HG03354 (cell line): Measurements from ENCODE around the gene IL1A.

Experiments used
- ATAC-seq: cut with Tn5 transposase; IDR thresholded peaks from one replicate; pipeline ENCODE4 v1.9.1; 2021; ENCODE audit warnings: mild to moderate bottlenecking; ENCODE audit not compliant: unreplicated experiment, poor library complexity, severe bottlenecking

The IL1A gene

GRCh38 chr2:112819081-112819480, 34.8 kb upstream of the IL1A start:
- ATAC-seq = no peak

- no peak for ATAC-seq
These were observed 34.0 kb upstream of the IL1A start for GRCh38 chr2:112818094-112818902.

GRCh38 chr2:112817082-112817689, 32.9 kb upstream of the IL1A start:
- no peak for ATAC-seq

GRCh38 chr2:112814278-112814677, 30.0 kb upstream of the IL1A start:
- no peak for ATAC-seq

GRCh38 chr2:112813280-112813966, 29.1 kb upstream of the IL1A start:
- no peak for ATAC-seq

GRCh38 chr2:112812318-112813267, 28.3 kb upstream of the IL1A start:
- no peak for ATAC-seq

- ATAC-seq = no peak
These were observed 27.6 kb upstream of the IL1A start for GRCh38 chr2:112811841-112812306.

GRCh38 chr2:112811276-112811831, 27.1 kb upstream of the IL1A start:
- no peak for ATAC-seq

- ATAC-seq = no peak
These were observed 24.8 kb upstream of the IL1A start for GRCh38 chr2:112809112-112809511.

- no peak for ATAC-seq
These were observed 23.0 kb upstream of the IL1A start for GRCh38 chr2:112807233-112807807.

- ATAC-seq = no peak
These were observed 21.2 kb upstream of the IL1A start for GRCh38 chr2:112805542-112805941.

- peak; percentile 64 for ATAC-seq
These were observed 19.6 kb upstream of the IL1A start for GRCh38 chr2:112803691-112804521.

- ATAC-seq = no peak
These were observed 16.7 kb upstream of the IL1A start for GRCh38 chr2:112800881-112801583.

GRCh38 chr2:112798979-112799975, 15.0 kb upstream of the IL1A start:
- no peak for ATAC-seq

- ATAC-seq = no peak
These were observed 12.2 kb upstream of the IL1A start for GRCh38 chr2:112796486-112796885.

- ATAC-seq = no peak
These were observed 11.5 kb upstream of the IL1A start for GRCh38 chr2:112795774-112796173.
